ENCODE results near the gene DCLK1.

DNA sequence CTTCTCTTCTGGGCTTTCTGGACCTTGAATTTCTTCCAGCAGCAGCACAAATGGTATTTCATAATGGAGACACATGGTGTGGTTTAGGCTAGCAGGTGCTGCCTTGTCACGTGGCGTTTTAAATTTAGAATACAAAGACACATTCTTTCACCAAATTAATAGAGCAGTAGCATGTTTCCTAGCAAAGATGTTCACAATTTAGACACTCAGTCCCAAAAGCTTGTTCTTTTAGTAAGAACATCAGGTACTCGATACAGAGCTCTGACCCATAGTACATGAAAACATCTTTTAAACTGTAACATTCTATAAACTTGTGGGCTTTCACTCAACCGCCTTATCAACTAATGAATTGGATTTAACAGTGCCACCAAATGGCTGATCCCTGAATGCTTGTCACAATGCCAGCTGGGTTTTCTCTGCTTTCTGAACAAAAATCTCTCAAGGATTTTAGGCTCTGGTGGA is 290.1 kb downstream of the DCLK1 start:
- TF ChIP-seq, protein P1, sequence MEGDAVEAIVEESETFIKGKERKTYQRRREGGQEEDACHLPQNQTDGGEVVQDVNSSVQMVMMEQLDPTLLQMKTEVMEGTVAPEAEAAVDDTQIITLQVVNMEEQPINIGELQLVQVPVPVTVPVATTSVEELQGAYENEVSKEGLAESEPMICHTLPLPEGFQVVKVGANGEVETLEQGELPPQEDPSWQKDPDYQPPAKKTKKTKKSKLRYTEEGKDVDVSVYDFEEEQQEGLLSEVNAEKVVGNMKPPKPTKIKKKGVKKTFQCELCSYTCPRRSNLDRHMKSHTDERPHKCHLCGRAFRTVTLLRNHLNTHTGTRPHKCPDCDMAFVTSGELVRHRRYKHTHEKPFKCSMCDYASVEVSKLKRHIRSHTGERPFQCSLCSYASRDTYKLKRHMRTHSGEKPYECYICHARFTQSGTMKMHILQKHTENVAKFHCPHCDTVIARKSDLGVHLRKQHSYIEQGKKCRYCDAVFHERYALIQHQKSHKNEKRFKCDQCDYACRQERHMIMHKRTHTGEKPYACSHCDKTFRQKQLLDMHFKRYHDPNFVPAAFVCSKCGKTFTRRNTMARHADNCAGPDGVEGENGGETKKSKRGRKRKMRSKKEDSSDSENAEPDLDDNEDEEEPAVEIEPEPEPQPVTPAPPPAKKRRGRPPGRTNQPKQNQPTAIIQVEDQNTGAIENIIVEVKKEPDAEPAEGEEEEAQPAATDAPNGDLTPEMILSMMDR (conservative IDR thresholded peaks at IDR 0.05; ENCODE audit: low read length) = no peak
- TF ChIP-seq EZH2phosphoT487 (IDR thresholded peaks at IDR 0.05; ENCODE audit: borderline replicate concordance) = no peak

Measured in Loucy (cell line).